ENCODE data around the gene ZMIZ1.

Gene ZMIZ1

GRCh38 chr10:79023240-79024162, 45.3 kb upstream of the ZMIZ1 start:
- no peak overlapping the region for H3K18ac ChIP-seq (ENCODE audit: low read length)
- no peak overlapping the region for H3K27ac ChIP-seq (ENCODE audit: low read depth, low read length)
- no peaks in the 10 kb centered on the region for H3K79me1 ChIP-seq (ENCODE audit: low read length)
- H3K36me3 ChIP-seq (ENCODE audit: control insufficient read depth in 1 of 2, insufficient read depth in 2 of 2, low read length in 2 of 2): no peaks in the 10 kb centered on the region
- no peak overlapping the region for H4K12ac ChIP-seq (ENCODE audit: low read depth, low read length)
- no peak overlapping the region for H3K4ac ChIP-seq (ENCODE audit: low read depth, low read length)
- no CpG with 5 or more reads among the region's 13 CpGs for WGBS (ENCODE audit: extremely low coverage, insufficient coverage, insufficient read length)
- H2BK120ac ChIP-seq (ENCODE audit: insufficient read depth, low read length, poor library complexity): no peak overlapping the region
- H3K9ac ChIP-seq (ENCODE audit: low read length): no peak overlapping the region
- H3K27me3 ChIP-seq (ENCODE audit: insufficient read depth, low read length): no peaks in the 10 kb centered on the region
- H3K4me1 ChIP-seq (ENCODE audit: control insufficient read depth in 1 of 2, insufficient read depth in 2 of 2, low read length in 2 of 2): peaks cover 2 to 6% of the 10 kb centered on the region in 2 experiments
- H2AFZ ChIP-seq (ENCODE audit: insufficient read depth, low read length, poor library complexity): no peak overlapping the region
- no peak for DNase-seq
- no peak overlapping the region for H3K14ac ChIP-seq (ENCODE audit: low read length)
- H2BK5ac ChIP-seq (ENCODE audit: low read depth, low read length, poor library complexity): no peak overlapping the region
- H3K9me3 ChIP-seq (ENCODE audit: insufficient read depth, low read depth, low read length): peaks cover 2% of the 10 kb centered on the region
- H3K79me2 ChIP-seq (ENCODE audit: control insufficient read depth, insufficient read depth, low read length, poor library complexity): no peaks in the 10 kb centered on the region
- no peak overlapping the region for H2BK12ac ChIP-seq (ENCODE audit: low read length)
- no peak overlapping the region for H3K4me3 ChIP-seq (ENCODE audit: low read depth, low read length)
- H3K23ac ChIP-seq (ENCODE audit: low read length): no peak overlapping the region
- H3K4me2 ChIP-seq (ENCODE audit: low read length): no peak overlapping the region
- no peak overlapping the region for H4K91ac ChIP-seq (ENCODE audit: low read depth, low read length)
- no peak overlapping the region for H2AK5ac ChIP-seq (ENCODE audit: low read length)
- H4K8ac ChIP-seq (ENCODE audit: low read depth, low read length): no peak overlapping the region

GRCh38 chr10:79024296-79024695, 44.5 kb upstream of the ZMIZ1 start:
- WGBS (ENCODE audit: extremely low coverage, insufficient coverage, insufficient read length): no CpG with 5 or more reads among the region's 6 CpGs

GRCh38 chr10:79024720-79025198, 44.0 kb upstream of the ZMIZ1 start:
- no peak overlapping the region for H4K12ac ChIP-seq (ENCODE audit: low read depth, low read length)
- peaks cover 2 to 5% of the 10 kb centered on the region in 2 experiments for H3K4me1 ChIP-seq (ENCODE audit: control insufficient read depth in 1 of 2, insufficient read depth in 2 of 2, low read length in 2 of 2)
- H2AK5ac ChIP-seq (ENCODE audit: low read length): no peak overlapping the region
- H3K27ac ChIP-seq (ENCODE audit: low read depth, low read length): no peak overlapping the region
- H3K14ac ChIP-seq (ENCODE audit: low read length): no peak overlapping the region
- no peak overlapping the region for H2BK120ac ChIP-seq (ENCODE audit: insufficient read depth, low read length, poor library complexity)
- WGBS (ENCODE audit: extremely low coverage, insufficient coverage, insufficient read length): no CpG with 5 or more reads among the region's 5 CpGs
- no peak overlapping the region for H3K23ac ChIP-seq (ENCODE audit: low read length)
- H3K79me2 ChIP-seq (ENCODE audit: control insufficient read depth, insufficient read depth, low read length, poor library complexity): no peaks in the 10 kb centered on the region
- no peak overlapping the region for H3K18ac ChIP-seq (ENCODE audit: low read length)
- no peaks in the 10 kb centered on the region for H3K79me1 ChIP-seq (ENCODE audit: low read length)
- H3K9me3 ChIP-seq (ENCODE audit: insufficient read depth, low read depth, low read length): no peaks in the 10 kb centered on the region
- no peak overlapping the region for H3K9ac ChIP-seq (ENCODE audit: low read length)
- H2AFZ ChIP-seq (ENCODE audit: insufficient read depth, low read length, poor library complexity): no peak overlapping the region
- H4K8ac ChIP-seq (ENCODE audit: low read depth, low read length): no peak overlapping the region
- no peaks in the 10 kb centered on the region for H3K27me3 ChIP-seq (ENCODE audit: insufficient read depth, low read length)
- no peak overlapping the region for H3K4ac ChIP-seq (ENCODE audit: low read depth, low read length)
- H3K4me2 ChIP-seq (ENCODE audit: low read length): no peak overlapping the region
- no peaks in the 10 kb centered on the region for H3K36me3 ChIP-seq (ENCODE audit: control insufficient read depth in 1 of 2, insufficient read depth in 2 of 2, low read length in 2 of 2)
- no peak overlapping the region for H2BK5ac ChIP-seq (ENCODE audit: low read depth, low read length, poor library complexity)
- no peak overlapping the region for H3K4me3 ChIP-seq (ENCODE audit: low read depth, low read length)
- H4K91ac ChIP-seq (ENCODE audit: low read depth, low read length): no peak overlapping the region
- no peak overlapping the region for H2BK12ac ChIP-seq (ENCODE audit: low read length)
- DNase-seq: no peak

More at GRCh38 chr10:79024296-79024695, 44.5 kb upstream of the ZMIZ1 start:
- H3K4me1 ChIP-seq (ENCODE audit: control insufficient read depth in 1 of 2, insufficient read depth in 2 of 2, low read length in 2 of 2): peaks cover 2 to 6% of the 10 kb centered on the region in 2 experiments
- DNase-seq: no peak
- H3K9ac ChIP-seq (ENCODE audit: low read length): no peak overlapping the region
- H4K8ac ChIP-seq (ENCODE audit: low read depth, low read length): no peak overlapping the region
- no peaks in the 10 kb centered on the region for H3K9me3 ChIP-seq (ENCODE audit: insufficient read depth, low read depth, low read length)
- no peak overlapping the region for H3K14ac ChIP-seq (ENCODE audit: low read length)
- H4K91ac ChIP-seq (ENCODE audit: low read depth, low read length): no peak overlapping the region
- H4K12ac ChIP-seq (ENCODE audit: low read depth, low read length): no peak overlapping the region
- H3K18ac ChIP-seq (ENCODE audit: low read length): no peak overlapping the region
- no peak overlapping the region for H3K23ac ChIP-seq (ENCODE audit: low read length)
- no peak overlapping the region for H2BK5ac ChIP-seq (ENCODE audit: low read depth, low read length, poor library complexity)
- H2BK120ac ChIP-seq (ENCODE audit: insufficient read depth, low read length, poor library complexity): no peak overlapping the region
- H3K36me3 ChIP-seq (ENCODE audit: control insufficient read depth in 1 of 2, insufficient read depth in 2 of 2, low read length in 2 of 2): no peaks in the 10 kb centered on the region
- H3K4me2 ChIP-seq (ENCODE audit: low read length): no peak overlapping the region
- H2AK5ac ChIP-seq (ENCODE audit: low read length): no peak overlapping the region
- H3K27me3 ChIP-seq (ENCODE audit: insufficient read depth, low read length): no peaks in the 10 kb centered on the region
- no peaks in the 10 kb centered on the region for H3K79me1 ChIP-seq (ENCODE audit: low read length)
- no peak overlapping the region for H3K4ac ChIP-seq (ENCODE audit: low read depth, low read length)
- H3K27ac ChIP-seq (ENCODE audit: low read depth, low read length): no peak overlapping the region
- H2BK12ac ChIP-seq (ENCODE audit: low read length): no peak overlapping the region
- H3K79me2 ChIP-seq (ENCODE audit: control insufficient read depth, insufficient read depth, low read length, poor library complexity): no peaks in the 10 kb centered on the region
- no peak overlapping the region for H3K4me3 ChIP-seq (ENCODE audit: low read depth, low read length)
- H2AFZ ChIP-seq (ENCODE audit: insufficient read depth, low read length, poor library complexity): no peak overlapping the region

GRCh38 chr10:79025199-79025832, 43.5 kb upstream of the ZMIZ1 start:
- no peak overlapping the region for H3K18ac ChIP-seq (ENCODE audit: low read length)
- WGBS (ENCODE audit: extremely low coverage, insufficient coverage, insufficient read length): no CpG with 5 or more reads among the region's 22 CpGs
- no peaks in the 10 kb centered on the region for H3K79me1 ChIP-seq (ENCODE audit: low read length)
- no peak overlapping the region for H3K27ac ChIP-seq (ENCODE audit: low read depth, low read length)
- no peak overlapping the region for H2AFZ ChIP-seq (ENCODE audit: insufficient read depth, low read length, poor library complexity)
- H3K23ac ChIP-seq (ENCODE audit: low read length): no peak overlapping the region
- no peak overlapping the region for H3K9ac ChIP-seq (ENCODE audit: low read length)
- H3K4me1 ChIP-seq (ENCODE audit: control insufficient read depth in 1 of 2, insufficient read depth in 2 of 2, low read length in 2 of 2): peaks cover 2 to 3% of the 10 kb centered on the region in 2 experiments
- no peak overlapping the region for H2BK12ac ChIP-seq (ENCODE audit: low read length)
- no peak overlapping the region for H2BK5ac ChIP-seq (ENCODE audit: low read depth, low read length, poor library complexity)
- no peak overlapping the region for H4K8ac ChIP-seq (ENCODE audit: low read depth, low read length)
- H4K12ac ChIP-seq (ENCODE audit: low read depth, low read length): no peak overlapping the region
- H3K14ac ChIP-seq (ENCODE audit: low read length): no peak overlapping the region
- H2BK120ac ChIP-seq (ENCODE audit: insufficient read depth, low read length, poor library complexity): no peak overlapping the region
- H3K4me3 ChIP-seq (ENCODE audit: low read depth, low read length): no peak overlapping the region
- no peak overlapping the region for H3K4me2 ChIP-seq (ENCODE audit: low read length)
- H3K27me3 ChIP-seq (ENCODE audit: insufficient read depth, low read length): no peaks in the 10 kb centered on the region
- H3K36me3 ChIP-seq (ENCODE audit: control insufficient read depth in 1 of 2, insufficient read depth in 2 of 2, low read length in 2 of 2): no peaks in the 10 kb centered on the region
- H3K4ac ChIP-seq (ENCODE audit: low read depth, low read length): no peak overlapping the region
- H3K9me3 ChIP-seq (ENCODE audit: insufficient read depth, low read depth, low read length): no peaks in the 10 kb centered on the region
- no peaks in the 10 kb centered on the region for H3K79me2 ChIP-seq (ENCODE audit: control insufficient read depth, insufficient read depth, low read length, poor library complexity)
- DNase-seq: no peak
- H4K91ac ChIP-seq (ENCODE audit: low read depth, low read length): no peak overlapping the region
- H2AK5ac ChIP-seq (ENCODE audit: low read length): no peak overlapping the region

All from trophoblast cell (in vitro differentiated cells and primary cell).